Choroid plexus epithelial cell (primary cell): Measurements from ENCODE around the gene SSC4D.

ENCODE experiments used
- DNase-seq: peaks from one replicate; pipeline ENCODE4 v3.0.0-alpha.2; 2010; ENCODE audit warnings: low read depth
- H3K4me3 ChIP-seq: 2 replicates; pipeline ENCODE4 v1.5.1; 2011; ENCODE audit warnings: low read depth, mild to moderate bottlenecking, control low read depth, low read length, moderate library complexity
- TF ChIP-seq, protein P1 (sequence below): conservative IDR thresholded peaks from 2 replicates; pipeline ENCODE4 v1.5.1; 2011; ENCODE audit warnings: low read depth, mild to moderate bottlenecking, control low read depth, inconsistent platforms, low read length, moderate library complexity

Gene SSC4D

DNA sequence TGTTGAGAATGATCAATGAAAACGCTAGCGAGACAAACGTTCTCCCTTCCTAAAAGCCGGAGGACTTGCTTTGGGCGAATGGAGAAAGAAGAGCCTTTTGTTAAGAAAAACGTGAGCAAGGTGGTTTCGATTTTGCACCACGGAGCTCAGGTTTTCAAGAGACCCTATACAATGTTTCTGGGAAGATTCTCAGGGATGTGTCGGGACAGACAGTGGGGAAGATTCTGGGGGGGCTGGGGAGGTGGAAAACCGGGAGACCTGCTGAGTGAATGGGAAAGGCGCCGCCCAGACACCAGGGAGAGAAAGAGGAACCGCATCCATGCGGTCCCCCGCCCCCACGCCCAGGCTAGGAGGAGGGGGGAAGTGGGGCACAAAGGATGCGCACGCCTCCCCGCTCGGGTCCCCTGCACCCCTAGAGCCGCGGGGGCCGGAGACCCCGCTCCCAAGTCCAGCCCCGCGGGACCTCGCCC lies 51.5 kb downstream of the SSC4D start:
- peak overlapping the region; percentile 98 for H3K4me3 ChIP-seq
- peak; percentile 49 for DNase-seq
- TF ChIP-seq, protein P1, sequence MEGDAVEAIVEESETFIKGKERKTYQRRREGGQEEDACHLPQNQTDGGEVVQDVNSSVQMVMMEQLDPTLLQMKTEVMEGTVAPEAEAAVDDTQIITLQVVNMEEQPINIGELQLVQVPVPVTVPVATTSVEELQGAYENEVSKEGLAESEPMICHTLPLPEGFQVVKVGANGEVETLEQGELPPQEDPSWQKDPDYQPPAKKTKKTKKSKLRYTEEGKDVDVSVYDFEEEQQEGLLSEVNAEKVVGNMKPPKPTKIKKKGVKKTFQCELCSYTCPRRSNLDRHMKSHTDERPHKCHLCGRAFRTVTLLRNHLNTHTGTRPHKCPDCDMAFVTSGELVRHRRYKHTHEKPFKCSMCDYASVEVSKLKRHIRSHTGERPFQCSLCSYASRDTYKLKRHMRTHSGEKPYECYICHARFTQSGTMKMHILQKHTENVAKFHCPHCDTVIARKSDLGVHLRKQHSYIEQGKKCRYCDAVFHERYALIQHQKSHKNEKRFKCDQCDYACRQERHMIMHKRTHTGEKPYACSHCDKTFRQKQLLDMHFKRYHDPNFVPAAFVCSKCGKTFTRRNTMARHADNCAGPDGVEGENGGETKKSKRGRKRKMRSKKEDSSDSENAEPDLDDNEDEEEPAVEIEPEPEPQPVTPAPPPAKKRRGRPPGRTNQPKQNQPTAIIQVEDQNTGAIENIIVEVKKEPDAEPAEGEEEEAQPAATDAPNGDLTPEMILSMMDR, result no peak

DNA sequence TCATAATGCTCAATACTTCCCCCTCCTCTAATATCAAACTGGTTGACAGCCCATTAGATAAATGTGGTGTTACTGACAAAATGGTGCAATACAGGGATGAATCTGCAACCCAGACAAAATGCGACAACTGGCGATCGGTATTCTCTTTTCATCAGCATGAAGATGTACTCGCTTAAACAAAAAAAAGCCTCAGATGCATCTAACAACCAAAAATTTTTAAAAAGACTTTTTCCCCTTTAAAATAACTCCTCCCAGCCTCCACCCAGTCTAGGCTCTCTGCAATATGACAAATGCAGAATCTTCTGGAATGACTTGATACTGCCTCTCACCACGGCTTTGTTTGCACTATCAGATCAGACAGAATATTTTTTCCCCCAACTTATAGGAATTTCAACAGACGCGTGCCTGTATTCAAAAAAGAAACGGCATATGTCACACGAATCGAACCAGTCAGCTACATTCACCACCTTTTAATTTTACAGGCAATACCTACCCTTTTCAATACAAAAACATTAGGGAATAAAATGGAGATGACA lies 52.0 kb downstream of the SSC4D start:
- H3K4me3 ChIP-seq, result peak overlapping the region; percentile 98
- TF ChIP-seq, protein P1, result no peak
- DNase-seq, result no peak

DNA sequence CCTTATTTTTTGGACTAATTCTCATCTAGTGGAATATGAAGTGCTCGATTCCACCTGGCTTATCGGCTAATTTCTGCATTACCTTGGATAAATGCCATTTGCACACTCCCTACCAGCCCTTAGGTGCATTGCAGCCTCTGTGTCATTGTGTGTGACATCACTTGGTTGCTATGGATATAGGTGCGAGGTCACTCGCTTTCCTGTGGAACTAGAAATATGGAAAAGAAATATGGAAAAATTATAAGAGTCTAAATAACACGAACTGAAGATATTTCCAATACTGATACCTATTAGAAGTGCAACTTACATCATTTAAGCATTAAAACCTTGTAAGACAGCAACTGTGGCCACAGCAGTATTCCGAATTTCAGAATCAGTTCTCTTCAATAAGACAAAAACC lies 52.7 kb downstream of the SSC4D start:
- peak; percentile 41 for DNase-seq
- TF ChIP-seq, protein P1, result peak; percentile 12
- peak overlapping the region; percentile 98 for H3K4me3 ChIP-seq

DNA sequence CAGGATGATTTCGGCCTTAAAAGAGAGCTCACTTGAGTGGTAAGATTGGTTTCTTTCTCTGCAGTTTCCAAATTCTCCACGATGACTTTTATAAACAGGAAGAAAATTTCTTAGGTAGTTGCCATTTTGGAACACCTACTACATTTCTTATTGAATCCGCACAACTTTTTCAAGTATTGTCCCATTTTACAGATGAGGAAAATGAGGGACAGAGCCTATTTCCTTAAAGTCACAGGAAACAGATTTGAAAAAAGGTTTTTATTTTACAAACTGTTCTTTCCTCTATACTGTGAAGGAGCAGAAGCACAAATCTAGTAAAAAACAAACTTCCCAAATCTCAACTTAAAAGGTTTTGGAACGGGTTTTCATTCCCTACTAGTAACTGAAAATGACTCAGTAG lies 53.4 kb downstream of the SSC4D start:
- TF ChIP-seq, protein P1, result no peak
- no peak overlapping the region for H3K4me3 ChIP-seq
- DNase-seq, result no peak

DNA sequence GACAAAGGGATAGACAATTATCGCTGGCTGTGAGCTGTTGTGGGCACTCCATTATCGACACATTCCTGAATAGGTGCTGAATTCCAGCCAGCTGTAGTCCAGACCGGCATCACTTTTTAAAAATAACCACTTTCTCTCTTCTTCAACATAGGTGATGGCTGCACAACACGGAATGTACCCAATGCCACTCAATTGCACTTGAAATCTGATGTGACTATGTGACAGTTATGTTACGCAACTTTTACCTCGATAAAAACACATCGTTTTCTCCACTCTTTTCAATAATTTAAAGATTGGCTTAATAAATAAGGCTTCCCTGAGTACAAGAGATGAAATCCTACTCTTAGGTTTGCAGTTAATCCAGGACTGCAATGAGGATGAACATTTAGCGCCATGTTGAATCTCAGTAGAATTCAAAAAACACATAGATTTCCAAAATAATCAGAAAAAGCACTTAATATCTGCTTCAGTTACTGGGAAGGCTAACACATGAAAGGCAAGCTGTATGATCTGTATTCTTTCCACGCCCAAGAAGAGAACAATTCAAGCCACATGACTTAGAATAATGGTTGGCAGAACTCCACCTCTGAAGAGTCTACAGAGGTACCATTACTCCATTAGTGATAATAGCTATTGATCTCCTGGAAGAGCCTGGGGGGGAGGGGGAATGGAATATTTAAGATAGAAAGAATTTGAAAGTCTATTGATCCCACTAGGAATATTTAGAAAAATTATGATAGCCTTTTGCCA lies 54.3 kb downstream of the SSC4D start:
- no peak for DNase-seq
- TF ChIP-seq, protein P1, result no peak
- no peak overlapping the region for H3K4me3 ChIP-seq

DNA sequence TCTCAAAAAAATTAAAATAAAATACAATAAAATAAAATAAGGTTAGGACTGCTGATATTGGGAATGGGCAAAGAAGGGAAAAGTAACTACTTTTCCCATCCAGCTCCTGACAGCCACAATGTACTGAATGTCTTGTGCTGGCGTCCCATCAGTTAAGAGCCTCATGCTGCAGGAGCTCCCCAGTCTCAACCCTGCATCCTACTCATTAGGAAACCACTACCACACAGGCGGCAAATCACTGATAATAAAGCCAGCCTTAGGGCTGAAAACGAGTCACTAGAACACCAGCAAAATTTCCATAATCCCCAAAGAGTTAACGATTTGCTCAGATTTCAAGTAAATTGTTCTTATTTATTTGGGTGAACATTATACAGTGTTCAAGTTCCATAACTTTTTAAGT lies 55.0 kb downstream of the SSC4D start:
- no peak overlapping the region for H3K4me3 ChIP-seq
- no peak for DNase-seq
- TF ChIP-seq, protein P1, result no peak

DNA sequence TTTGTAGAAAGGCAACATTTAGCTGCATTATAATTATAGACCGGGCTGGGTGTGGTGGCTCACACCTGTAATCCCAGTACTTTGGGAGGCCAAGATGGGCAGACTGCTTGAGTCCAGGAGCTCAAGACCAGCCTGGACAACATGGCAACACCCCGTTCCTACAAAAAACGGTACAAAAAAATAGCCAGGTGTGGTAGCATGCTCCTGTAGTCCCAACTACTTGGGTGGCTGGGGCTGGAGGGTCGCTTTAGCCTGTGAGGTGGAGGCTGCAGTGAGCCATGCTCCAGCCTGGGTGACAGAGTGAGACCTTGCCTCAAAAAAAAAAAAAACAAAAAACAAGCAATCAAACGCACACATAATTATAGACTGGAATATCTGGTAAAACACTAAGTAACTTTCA lies 55.8 kb downstream of the SSC4D start:
- DNase-seq, result no peak
- H3K4me3 ChIP-seq, result no peak overlapping the region
- TF ChIP-seq, protein P1, result no peak
